WERI-Rb-1 (cell line): ENCODE measurements around the gene NECTIN1.

Experiments used
- DNase-seq: peaks from one replicate; pipeline ENCODE4 v3.0.0-alpha.2; 2020
- H3K27ac ChIP-seq: fragments of 250-450 bp; sonication (Bioruptor Pico); 2 replicates; pipeline ENCODE4 v1.5.1; 2020; ENCODE audit warnings: mild to moderate bottlenecking, moderate library complexity
- H3K27me3 ChIP-seq: fragments of 250-450 bp; sonication (Bioruptor Pico); 2 replicates; pipeline ENCODE4 v1.5.1; 2021; ENCODE audit warnings: mild to moderate bottlenecking, low read depth, moderate library complexity; ENCODE audit not compliant: insufficient read depth, severe bottlenecking
- H3K36me3 ChIP-seq: fragments of 250-450 bp; sonication (Bioruptor Pico); 2 replicates; pipeline ENCODE4 v1.5.1; 2020; ENCODE audit warnings: mild to moderate bottlenecking, moderate library complexity
- H3K4me3 ChIP-seq: 2 replicates; pipeline ENCODE4 v1.5.1; 2011; ENCODE audit warnings: low read depth, mild to moderate bottlenecking, control low read depth, low read length
- H3K9me3 ChIP-seq: fragments of 250-450 bp; sonication (Bioruptor Pico); 2 replicates; pipeline ENCODE4 v1.5.1; 2021; ENCODE audit warnings: mild to moderate bottlenecking, moderate library complexity; ENCODE audit not compliant: severe bottlenecking
- TF ChIP-seq, protein P1 (sequence below): IDR thresholded peaks from 2 replicates; pipeline ENCODE4 v1.5.1; 2011; ENCODE audit warnings: low read depth, mild to moderate bottlenecking, control low read depth, inconsistent platforms, low read length

NECTIN1 gene

DNA sequence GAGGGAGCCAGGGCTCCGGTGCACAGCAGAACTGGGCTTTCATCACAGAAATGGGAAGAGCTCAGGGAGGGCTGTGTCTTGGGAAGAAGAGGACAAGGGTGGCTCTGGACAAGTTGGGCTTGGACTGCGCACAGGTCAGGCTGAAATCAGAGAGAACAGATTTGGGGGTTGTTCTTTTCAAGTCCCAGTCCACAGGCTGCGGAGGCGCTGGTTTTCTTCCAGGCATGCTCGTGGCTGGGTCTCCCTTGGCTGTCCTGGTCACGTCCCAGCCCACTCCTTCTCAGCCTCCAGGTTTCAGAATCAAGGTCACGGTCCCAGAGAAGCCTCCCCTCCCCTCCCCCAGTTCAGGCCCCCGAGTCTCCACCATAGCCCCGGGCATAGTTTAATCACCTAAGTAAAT, 17.0 kb downstream of the NECTIN1 start:
- DNase-seq = no peak
- H3K36me3 ChIP-seq = peaks cover 5% of the 10 kb centered on the region
- no peaks in the 10 kb centered on the region for H3K27me3 ChIP-seq
- TF ChIP-seq, protein P1, sequence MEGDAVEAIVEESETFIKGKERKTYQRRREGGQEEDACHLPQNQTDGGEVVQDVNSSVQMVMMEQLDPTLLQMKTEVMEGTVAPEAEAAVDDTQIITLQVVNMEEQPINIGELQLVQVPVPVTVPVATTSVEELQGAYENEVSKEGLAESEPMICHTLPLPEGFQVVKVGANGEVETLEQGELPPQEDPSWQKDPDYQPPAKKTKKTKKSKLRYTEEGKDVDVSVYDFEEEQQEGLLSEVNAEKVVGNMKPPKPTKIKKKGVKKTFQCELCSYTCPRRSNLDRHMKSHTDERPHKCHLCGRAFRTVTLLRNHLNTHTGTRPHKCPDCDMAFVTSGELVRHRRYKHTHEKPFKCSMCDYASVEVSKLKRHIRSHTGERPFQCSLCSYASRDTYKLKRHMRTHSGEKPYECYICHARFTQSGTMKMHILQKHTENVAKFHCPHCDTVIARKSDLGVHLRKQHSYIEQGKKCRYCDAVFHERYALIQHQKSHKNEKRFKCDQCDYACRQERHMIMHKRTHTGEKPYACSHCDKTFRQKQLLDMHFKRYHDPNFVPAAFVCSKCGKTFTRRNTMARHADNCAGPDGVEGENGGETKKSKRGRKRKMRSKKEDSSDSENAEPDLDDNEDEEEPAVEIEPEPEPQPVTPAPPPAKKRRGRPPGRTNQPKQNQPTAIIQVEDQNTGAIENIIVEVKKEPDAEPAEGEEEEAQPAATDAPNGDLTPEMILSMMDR = no peak
- H3K9me3 ChIP-seq = no peaks in the 10 kb centered on the region
- peak overlapping the region; percentile 88 for H3K27ac ChIP-seq
- no peak overlapping the region for H3K4me3 ChIP-seq

DNA sequence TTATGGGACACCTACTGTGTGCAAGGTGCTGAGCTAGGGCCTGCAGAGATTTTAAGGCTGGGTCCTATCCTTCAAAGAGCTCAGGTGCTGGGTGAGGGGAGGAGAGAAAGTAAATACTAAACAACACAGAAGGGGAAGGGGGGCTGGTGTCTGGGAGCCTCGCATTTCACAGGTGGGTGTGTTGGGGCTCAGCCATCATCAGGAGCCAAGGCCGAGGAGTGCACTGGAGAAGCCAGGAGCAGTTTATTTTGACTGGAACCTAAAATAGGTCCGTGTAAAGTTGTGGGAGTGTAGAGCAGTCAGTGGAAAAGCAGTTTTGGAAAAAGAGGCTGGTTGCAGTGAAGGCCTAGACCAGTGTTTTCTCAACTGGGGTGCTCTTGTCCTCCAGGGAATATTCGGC, 17.5 kb downstream of the NECTIN1 start:
- DNase-seq = no peak
- Histone ChIP-seq H3K36me3 (peaks cover 5% of the 10 kb centered on the region), H3K4me3 (no peak overlapping the region), H3K9me3 (no peaks in the 10 kb centered on the region), H3K27me3 (no peaks in the 10 kb centered on the region), H3K27ac (peak overlapping the region; percentile 88)
- TF ChIP-seq, protein P1 = no peak

DNA sequence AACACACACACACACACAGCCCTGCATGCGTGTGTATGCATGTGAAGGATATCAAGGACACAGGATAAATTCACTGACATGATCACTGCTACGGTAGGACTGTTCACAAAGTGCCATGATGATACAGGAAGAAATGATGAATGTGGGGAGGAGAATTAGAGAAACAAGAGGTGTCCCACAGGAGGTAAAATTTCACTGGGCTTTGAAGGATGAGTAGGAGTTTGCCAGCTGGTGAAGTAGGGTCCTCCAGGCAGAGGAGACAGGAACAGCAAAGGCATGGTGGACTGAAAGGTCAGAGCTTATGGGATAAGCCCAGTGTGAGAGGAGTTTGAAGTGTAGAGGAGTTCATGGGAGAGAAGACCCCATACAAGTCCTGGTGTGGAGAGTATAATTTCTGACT, 18.6 kb downstream of the NECTIN1 start:
- TF ChIP-seq, protein P1 = no peak
- H3K36me3 ChIP-seq = peaks cover 6% of the 10 kb centered on the region
- DNase-seq = no peak
- no peaks in the 10 kb centered on the region for H3K27me3 ChIP-seq
- H3K27ac ChIP-seq = peak overlapping the region; percentile 65
- no peaks in the 10 kb centered on the region for H3K9me3 ChIP-seq
- no peak overlapping the region for H3K4me3 ChIP-seq

DNA sequence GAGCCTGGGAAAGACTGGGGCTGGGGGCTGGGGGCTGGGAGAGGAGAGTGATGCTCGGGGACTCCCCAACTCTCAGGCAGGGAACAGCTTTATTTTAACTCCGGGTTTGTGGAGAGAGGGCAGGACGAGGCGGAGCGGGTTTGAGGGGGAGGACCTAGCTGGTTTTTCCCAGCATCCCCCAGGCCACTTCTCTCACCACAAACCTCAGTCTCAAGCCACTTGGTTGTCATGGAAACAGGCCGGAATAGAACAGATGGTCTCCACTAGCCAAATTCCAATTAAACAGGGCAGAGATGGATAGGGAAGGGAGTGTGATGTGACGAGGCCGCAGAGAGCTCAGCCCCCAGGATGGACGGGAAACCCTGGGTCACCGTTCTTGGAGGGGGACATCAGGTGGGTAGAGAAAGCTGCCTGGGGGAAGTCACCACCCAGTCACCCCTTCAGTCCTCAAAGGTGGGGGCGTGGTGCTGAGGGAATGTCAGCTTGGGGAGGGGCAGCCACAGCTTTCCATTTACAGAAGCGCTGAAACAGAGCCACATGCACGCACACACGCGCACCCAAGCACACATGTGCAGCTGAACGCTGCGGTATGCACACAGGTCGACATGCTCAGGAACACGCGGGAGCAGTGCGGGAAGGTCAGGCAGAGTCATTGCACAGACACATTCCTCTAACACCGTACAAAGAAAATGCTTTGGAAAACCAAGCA, 19.2 kb downstream of the NECTIN1 start:
- TF ChIP-seq, protein P1 = no peak
- Histone ChIP-seq H3K4me3 (peak overlapping the region; percentile 8; the same call in 1 of the 2 replicates), H3K27me3 (no peaks in the 10 kb centered on the region), H3K9me3 (no peaks in the 10 kb centered on the region), H3K36me3 (peaks cover 10% of the 10 kb centered on the region), H3K27ac (peak overlapping the region; percentile 65)
- DNase-seq = peak; percentile 90

DNA sequence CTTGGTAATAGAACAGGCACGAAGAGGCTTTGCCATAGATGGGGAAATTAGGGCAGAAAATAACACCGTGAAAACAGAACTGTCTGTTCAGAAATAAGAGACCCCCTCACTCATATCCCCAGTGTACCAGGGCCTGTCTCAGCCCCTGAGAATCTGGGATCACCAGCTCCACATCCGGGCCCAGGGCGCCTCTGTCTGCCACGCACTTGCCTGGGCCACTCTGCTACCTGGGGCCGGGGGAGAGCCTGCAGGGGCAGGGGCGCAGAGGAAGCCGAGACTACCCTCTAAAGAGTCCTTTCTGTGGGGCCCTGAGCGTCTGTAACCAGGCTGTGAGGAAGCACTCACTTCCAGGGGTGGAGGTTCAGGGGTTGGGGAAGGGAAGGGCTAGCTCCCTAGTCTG, 19.8 kb downstream of the NECTIN1 start:
- Histone ChIP-seq H3K36me3 (peaks cover 10% of the 10 kb centered on the region), H3K9me3 (no peaks in the 10 kb centered on the region), H3K4me3 (no peak overlapping the region), H3K27ac (peak overlapping the region; percentile 65), H3K27me3 (no peaks in the 10 kb centered on the region)
- DNase-seq = no peak
- TF ChIP-seq, protein P1 = no peak

DNA sequence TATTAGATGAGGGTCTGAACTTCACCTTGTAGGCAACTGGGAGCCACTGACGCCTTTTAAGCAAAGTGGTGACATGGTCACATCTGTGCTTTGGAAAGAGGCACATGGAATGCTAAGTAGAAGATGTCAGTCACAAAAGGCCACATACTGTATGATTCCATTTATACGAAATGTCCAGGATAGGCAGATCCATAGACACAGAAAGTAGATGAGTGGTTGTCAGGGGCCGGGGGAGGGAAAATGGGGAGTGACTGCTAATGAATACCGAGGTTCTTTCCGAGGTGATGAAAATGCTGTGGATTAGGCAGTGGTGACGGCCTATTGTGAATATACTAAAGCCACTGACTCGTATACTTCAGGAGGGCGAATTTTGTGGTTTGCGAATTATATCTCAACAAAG, 20.6 kb downstream of the NECTIN1 start:
- H3K27ac ChIP-seq = peak overlapping the region; percentile 65
- no peak overlapping the region for H3K4me3 ChIP-seq
- TF ChIP-seq, protein P1 = no peak
- H3K9me3 ChIP-seq = no peaks in the 10 kb centered on the region
- DNase-seq = no peak
- H3K36me3 ChIP-seq = peaks cover 10% of the 10 kb centered on the region
- H3K27me3 ChIP-seq = no peaks in the 10 kb centered on the region
